Gastroesophageal sphincter (tissue), 3 donors: ENCODE measurements around the gene SAPCD1.

Experiments
- POLR2A ChIP-seq, 2 donors: fragments of 450-650 bp; IDR thresholded peaks; one replicate each; pipeline ENCODE4 v1.6.1; 2017; ENCODE audit warnings: antibody characterized with exemption in 2 of 2, mild to moderate bottlenecking in 2 of 2, moderate library complexity in 1 of 2
- POLR2AphosphoS5 ChIP-seq: sonication (generic); formaldehyde crosslinking; IDR thresholded peaks from one replicate; pipeline ENCODE4 v1.6.1; 2017; ENCODE audit warnings: antibody characterized with exemption
- TF ChIP-seq, protein P1 (sequence below), 4 experiments: fragments of 200-600 bp in 2 of 4; fragments of 450-650 bp in 2 of 4; sonication (generic) in 1 of 4; IDR thresholded peaks; one replicate each; pipeline ENCODE4 v1.5.1; 2017 to 2019; ENCODE audit warnings: antibody characterized with exemption in 4 of 4, mild to moderate bottlenecking in 2 of 4, moderate library complexity in 2 of 4

DNA sequence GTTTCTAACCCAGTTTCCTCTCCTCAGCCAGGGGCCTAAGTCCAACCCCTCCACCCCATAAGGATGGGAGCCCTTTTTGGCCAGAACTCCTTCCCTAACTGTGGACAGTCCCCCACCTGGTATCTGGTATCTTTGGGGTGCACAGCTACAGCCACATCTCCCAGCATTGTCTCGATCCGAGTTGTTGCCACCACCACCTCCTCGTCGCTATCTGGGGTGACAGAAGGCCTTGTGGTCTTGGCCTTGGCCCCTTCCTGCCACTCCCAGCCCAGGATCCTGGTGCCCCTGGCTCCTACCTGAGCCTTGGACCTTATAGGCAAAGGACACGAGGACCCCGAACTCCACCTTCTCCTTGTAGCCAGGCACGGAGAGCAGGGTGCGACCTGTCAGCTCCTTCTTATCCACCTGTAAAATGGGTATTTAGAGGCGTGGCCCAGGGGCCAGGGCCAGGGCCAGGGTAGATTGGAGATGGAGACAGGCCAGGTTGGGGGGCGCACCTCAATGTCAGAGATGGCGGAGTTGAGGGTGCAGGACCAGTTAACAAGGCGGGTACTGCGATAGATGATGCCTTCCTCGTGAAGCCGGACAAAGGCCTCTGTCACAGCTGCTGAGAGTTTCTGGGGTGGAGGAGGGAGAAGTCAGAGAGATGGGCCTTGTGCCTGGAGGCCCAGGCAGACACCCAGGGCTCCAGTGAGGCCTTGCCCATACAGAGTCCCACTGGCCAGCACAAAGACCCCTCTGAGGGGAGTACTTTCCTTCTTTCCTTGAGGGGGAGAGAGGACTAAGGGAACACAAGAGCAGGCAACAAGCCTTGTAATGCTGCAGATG is 21.9 kb downstream of the SAPCD1 start:
- no peak for TF ChIP-seq POLR2A (IDR thresholded peaks at IDR 0.05)
- TF ChIP-seq, protein P1, sequence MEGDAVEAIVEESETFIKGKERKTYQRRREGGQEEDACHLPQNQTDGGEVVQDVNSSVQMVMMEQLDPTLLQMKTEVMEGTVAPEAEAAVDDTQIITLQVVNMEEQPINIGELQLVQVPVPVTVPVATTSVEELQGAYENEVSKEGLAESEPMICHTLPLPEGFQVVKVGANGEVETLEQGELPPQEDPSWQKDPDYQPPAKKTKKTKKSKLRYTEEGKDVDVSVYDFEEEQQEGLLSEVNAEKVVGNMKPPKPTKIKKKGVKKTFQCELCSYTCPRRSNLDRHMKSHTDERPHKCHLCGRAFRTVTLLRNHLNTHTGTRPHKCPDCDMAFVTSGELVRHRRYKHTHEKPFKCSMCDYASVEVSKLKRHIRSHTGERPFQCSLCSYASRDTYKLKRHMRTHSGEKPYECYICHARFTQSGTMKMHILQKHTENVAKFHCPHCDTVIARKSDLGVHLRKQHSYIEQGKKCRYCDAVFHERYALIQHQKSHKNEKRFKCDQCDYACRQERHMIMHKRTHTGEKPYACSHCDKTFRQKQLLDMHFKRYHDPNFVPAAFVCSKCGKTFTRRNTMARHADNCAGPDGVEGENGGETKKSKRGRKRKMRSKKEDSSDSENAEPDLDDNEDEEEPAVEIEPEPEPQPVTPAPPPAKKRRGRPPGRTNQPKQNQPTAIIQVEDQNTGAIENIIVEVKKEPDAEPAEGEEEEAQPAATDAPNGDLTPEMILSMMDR (IDR thresholded peaks at IDR 0.05): no peak
- no peak for TF ChIP-seq POLR2AphosphoS5
